Measurements from ENCODE around the gene NR1I3. TPM values are rescaled to one million over a fixed set of nuclear protein-coding genes. Genes with fewer than 3 reads are reported as not detected.

The NR1I3 gene
- total and polyA plus RNA-seq, 2 donors (not counting 1 experiment from before 2014, with no cell fraction given): not detected

GRCh38 chr1:161227196-161227871 lies 10.7 kb downstream of the NR1I3 start:
- Histone ChIP-seq H3K4me1 (ENCODE audit: control insufficient read depth in 2 of 2, insufficient read depth in 2 of 2, low read length in 2 of 2) (peaks cover 22 to 29% of the 10 kb centered on the region in 2 donors), H3K4me3 (ENCODE audit: control extremely low read depth in 1 of 5, extremely low read depth in 1 of 5, insufficient read depth in 1 of 5, low read depth in 2 of 5, low read length in 4 of 5) (peak overlapping the region in 4 of 5 experiments; percentile 1 to 26 (median 14)), H3K27ac (ENCODE audit: low read length in 2 of 2) (no peak overlapping the region), H3K9me3 (ENCODE audit: control extremely low read depth in 1 of 3, control insufficient read depth in 2 of 3, insufficient read depth in 1 of 3, low read length in 2 of 3) (no peaks in the 10 kb centered on the region), H3K27me3 (replicated peaks in 1 of 4; ENCODE audit: control extremely low read depth in 1 of 4, control insufficient read depth in 3 of 4, insufficient read depth in 4 of 4, low read length in 3 of 4) (peaks cover 0 to 19% (median 18%) of the 10 kb centered on the region in 4 experiments), H3K36me3 (replicated peaks in 1 of 2; ENCODE audit: control extremely low read depth in 1 of 2, control insufficient read depth in 1 of 2, extremely low read depth in 1 of 2, insufficient read depth in 2 of 2, low read length in 1 of 2) (peaks cover 1 to 18% of the 10 kb centered on the region in 2 experiments), H2AFZ (ENCODE audit: insufficient read depth, low read depth, low read length, poor library complexity, severe bottlenecking) (peak overlapping the region; percentile 49), H3K79me2 (ENCODE audit: control insufficient read depth, insufficient read depth, low read length) (peaks cover 7% of the 10 kb centered on the region), H4K20me1 (ENCODE audit: control insufficient read depth, insufficient read depth, low read length, poor library complexity, severe bottlenecking) (no peaks in the 10 kb centered on the region), H3K4me2 (replicated peaks; ENCODE audit: low read depth, low read length, poor library complexity, severe bottlenecking) (peak overlapping the region; percentile 84), H3K9ac (ENCODE audit: low read length) (peak overlapping the region; percentile 29)
- Mint-ChIP-seq H3K9me3 (ENCODE audit: insufficient read depth) (no peaks in the 10 kb centered on the region), H3K4me1 (peaks cover 31% of the 10 kb centered on the region), H3K27me3 (peaks cover 18% of the 10 kb centered on the region), H3K27ac (peak overlapping the region; percentile 69), H3K4me3 (peak overlapping the region; percentile 99)
- POLR2A ChIA-PET: interaction anchor here (0.6 kb wide), 1 partner anchor 304 kb away, joined by 3 read pairs; no protein-coding TSS in a partner anchor
- TF ChIP-seq EZH2 (IDR thresholded peaks at IDR 0.05; ENCODE audit: borderline replicate concordance, insufficient read depth, low read depth, low read length, poor library complexity, severe bottlenecking): no peak
- peak; percentile 90 for TF ChIP-seq CTCF (IDR thresholded peaks at IDR 0.05)
- DNase-seq (peak; percentile 88), ATAC-seq (ENCODE audit: low read depth) (peak; percentile 33)
- CTCF ChIA-PET: interaction anchor here (0.6 to 10.0 kb wide), 22 partner anchors 8 to 180 kb away, joined by 3 to 104 read pairs (median 8); partner anchors contain the start of genes CFAP126, FCER1G, NDUFS2 and NR1I3
- intact Hi-C loops (cut with micrococcal nuclease): loop anchor here (1.0 to 5.0 kb wide), 7 partner anchors 35 to 513 kb away; partner anchors contain the start of genes CFAP126 and SDHC
- WGBS (ENCODE audit: insufficient coverage): 4% methylated on average over 3 of the region's 11 CpGs
